Esophagus squamous epithelium (tissue), 4 donors: ENCODE data around the gene TSPAN18.

Experiments
- POLR2A ChIP-seq, 4 donors: fragments of 450-650 bp; IDR thresholded peaks; one replicate each; pipeline ENCODE4 v1.6.1; 2017; ENCODE audit warnings: antibody characterized with exemption in 4 of 4, mild to moderate bottlenecking in 4 of 4, moderate library complexity in 3 of 4
- TF ChIP-seq, protein P1 (sequence below), 6 experiments: fragments of 450-650 bp in 4 of 6; fragments of 200-600 bp in 2 of 6; sonication (generic) in 2 of 6; IDR thresholded peaks; one replicate each; pipeline ENCODE4 v1.5.1; 2016 to 2019; ENCODE audit warnings: antibody characterized with exemption in 6 of 6, mild to moderate bottlenecking in 4 of 6, moderate library complexity in 4 of 6

DNA sequence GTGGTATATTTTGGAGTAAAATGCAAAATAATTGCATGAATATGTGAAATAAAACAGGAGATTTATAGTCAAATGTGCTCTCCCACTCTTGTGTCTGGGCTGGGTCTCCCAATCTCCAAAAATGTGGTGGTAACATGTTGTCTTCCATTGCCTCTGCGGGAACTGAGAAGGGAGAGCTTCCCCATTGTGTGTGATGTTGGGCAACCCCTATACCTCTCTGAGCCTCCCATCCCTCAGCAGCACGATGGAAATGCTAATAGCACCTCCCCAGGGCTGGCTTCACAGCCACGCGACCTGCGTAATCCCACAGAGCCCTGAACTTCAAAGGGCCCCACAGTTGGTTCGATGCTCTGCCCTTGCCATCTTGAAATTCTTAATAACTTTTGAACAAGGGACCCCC, 151.9 kb downstream of the TSPAN18 start:
- TF ChIP-seq, protein P1, sequence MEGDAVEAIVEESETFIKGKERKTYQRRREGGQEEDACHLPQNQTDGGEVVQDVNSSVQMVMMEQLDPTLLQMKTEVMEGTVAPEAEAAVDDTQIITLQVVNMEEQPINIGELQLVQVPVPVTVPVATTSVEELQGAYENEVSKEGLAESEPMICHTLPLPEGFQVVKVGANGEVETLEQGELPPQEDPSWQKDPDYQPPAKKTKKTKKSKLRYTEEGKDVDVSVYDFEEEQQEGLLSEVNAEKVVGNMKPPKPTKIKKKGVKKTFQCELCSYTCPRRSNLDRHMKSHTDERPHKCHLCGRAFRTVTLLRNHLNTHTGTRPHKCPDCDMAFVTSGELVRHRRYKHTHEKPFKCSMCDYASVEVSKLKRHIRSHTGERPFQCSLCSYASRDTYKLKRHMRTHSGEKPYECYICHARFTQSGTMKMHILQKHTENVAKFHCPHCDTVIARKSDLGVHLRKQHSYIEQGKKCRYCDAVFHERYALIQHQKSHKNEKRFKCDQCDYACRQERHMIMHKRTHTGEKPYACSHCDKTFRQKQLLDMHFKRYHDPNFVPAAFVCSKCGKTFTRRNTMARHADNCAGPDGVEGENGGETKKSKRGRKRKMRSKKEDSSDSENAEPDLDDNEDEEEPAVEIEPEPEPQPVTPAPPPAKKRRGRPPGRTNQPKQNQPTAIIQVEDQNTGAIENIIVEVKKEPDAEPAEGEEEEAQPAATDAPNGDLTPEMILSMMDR (IDR thresholded peaks at IDR 0.05), result no peak
- no peak for TF ChIP-seq POLR2A (IDR thresholded peaks at IDR 0.05)
